HK-2 (cell line): ENCODE measurements around the gene SMIM11.
"Not testable (repeated sequence)": the region's sequence is repeated elsewhere in the genome, so short reads cannot be mapped to it uniquely, and the experiment has no call there.

Source experiments
- DNase-seq: peaks from one replicate; pipeline ENCODE4 v3.0.0-alpha.2; 2018; ENCODE audit not compliant: unreplicated experiment

SMIM11 gene

DNA sequence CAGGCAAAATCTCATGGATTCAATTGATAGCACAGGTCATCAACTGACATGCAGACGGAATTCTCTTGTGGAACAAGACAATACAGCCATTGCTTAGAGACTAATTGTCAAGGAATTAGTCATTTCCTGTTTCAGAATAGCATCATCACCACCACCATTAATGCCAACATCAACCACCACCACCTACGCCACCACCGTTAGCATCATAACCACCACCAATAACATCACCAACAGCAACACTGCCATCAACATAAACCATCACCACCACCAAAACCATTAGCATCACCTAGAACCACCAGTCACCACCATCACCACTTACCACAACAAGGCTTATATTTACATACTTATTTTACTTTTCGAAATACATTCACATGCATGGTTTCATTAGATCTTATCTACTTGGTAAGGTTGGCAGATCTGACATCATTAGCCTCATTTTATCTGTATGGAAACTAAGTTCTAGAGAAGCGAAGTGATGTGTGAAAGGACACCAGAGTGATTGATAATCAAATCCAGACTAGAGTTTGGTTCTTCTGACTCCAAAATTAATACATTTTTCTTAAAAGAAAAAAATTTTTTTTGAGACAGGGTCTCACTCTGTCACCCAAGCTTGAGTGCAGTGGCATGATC is 42.3 kb downstream of the SMIM11 start:
- not testable (repeated sequence) for DNase-seq

DNA sequence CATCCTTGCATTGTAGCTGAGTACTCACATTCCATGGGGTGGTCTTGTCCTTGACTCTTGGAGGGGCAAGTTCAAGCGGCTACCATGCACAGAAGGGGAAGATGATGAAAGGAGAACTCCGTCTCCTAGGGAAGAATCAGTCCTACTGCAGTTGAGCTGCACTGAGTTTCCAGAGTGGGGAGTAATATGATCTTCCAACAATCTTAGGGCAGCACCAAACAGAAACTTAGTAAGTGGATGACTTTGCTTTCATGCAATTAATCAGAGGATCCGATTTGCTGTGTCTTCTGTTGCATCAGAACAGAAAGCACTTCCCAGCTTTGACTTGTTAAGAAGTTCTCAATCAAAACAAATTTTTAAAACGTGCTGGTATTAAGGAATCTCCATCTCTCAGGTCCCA is 48.5 kb downstream of the SMIM11 start, which contains the start of gene SMIM34:
Gene SMIM34 (minus strand): TSS at position 147 of the 400 bp plus-strand sequence. CDS start 112 bp downstream, at position 35.
- DNase-seq = not testable (repeated sequence)

- DNase-seq = not testable (repeated sequence)
Observed at GRCh38 chr21:34427339-34427738, 52.0 kb downstream of the SMIM11 start.

GRCh38 chr21:34428441-34428840 is 53.1 kb downstream of the SMIM11 start:
- DNase-seq = not testable (repeated sequence)

- DNase-seq = not testable (repeated sequence)
Observed at GRCh38 chr21:34429710-34430109, 54.4 kb downstream of the SMIM11 start.
